Measurements from ENCODE around the gene AMDHD1. TPM values are rescaled to one million over a fixed set of nuclear protein-coding genes. Genes with fewer than 3 reads are reported as not detected.

The AMDHD1 gene
- total RNA-seq = 0.10 and 1.8 TPM in 2 replicates

GRCh38 chr12:95943330-95943842, at the start of gene AMDHD1:
AMDHD1 (plus strand) TSS chr12:95943331; CDS start chr12:95943399, 68 bp downstream.
- intact Hi-C loops (cut with micrococcal nuclease) = loop anchor here (2.0 to 10.0 kb wide), 14 partner anchors 55 to 963 kb away; partner anchors contain the start of genes CDK17, CFAP54, FGD6 and LTA4H

- intact Hi-C loops (cut with micrococcal nuclease) = no loop called here
Measured at GRCh38 chr12:95896846-95897245, 46.3 kb upstream of the AMDHD1 start.

GRCh38 chr12:95898081-95898480, 45.0 kb upstream of the AMDHD1 start:
- intact Hi-C loops (cut with micrococcal nuclease) = no loop called here

- intact Hi-C loops (cut with micrococcal nuclease) = no loop called here
Measured at GRCh38 chr12:95908573-95908972, 34.6 kb upstream of the AMDHD1 start.

- intact Hi-C loops (cut with micrococcal nuclease) = no loop called here
Measured at GRCh38 chr12:95909871-95910270, 33.3 kb upstream of the AMDHD1 start.

- intact Hi-C loops (cut with micrococcal nuclease) = loop anchor here (1.0 to 2.0 kb wide), 4 partner anchors 22 to 297 kb away; partner anchors contain the start of gene SNRPF
Measured at GRCh38 chr12:95918194-95918993, 24.7 kb upstream of the AMDHD1 start.

- intact Hi-C loops (cut with micrococcal nuclease) = loop anchor here (2.0 kb wide), 2 partner anchors 40 to 60 kb away; partner anchors contain the start of gene SNRPF
Measured at GRCh38 chr12:95919110-95919509, 24.0 kb upstream of the AMDHD1 start.

- intact Hi-C loops (cut with micrococcal nuclease) = no loop called here
Measured at GRCh38 chr12:95922231-95922630, 20.9 kb upstream of the AMDHD1 start.

- intact Hi-C loops (cut with micrococcal nuclease) = loop anchor here (1.0 to 10.0 kb wide), 5 partner anchors 22 to 936 kb away; partner anchors contain the start of genes NDUFA12 and NR2C1
Measured at GRCh38 chr12:95940514-95940913, 2.6 kb upstream of the AMDHD1 start.

- intact Hi-C loops (cut with micrococcal nuclease) = loop anchor here (2.0 to 10.0 kb wide), 14 partner anchors 57 to 965 kb away; partner anchors contain the start of genes CDK17, CFAP54, FGD6 and LTA4H
Measured at GRCh38 chr12:95942101-95942523, 1.0 kb upstream of the AMDHD1 start.

- intact Hi-C loops (cut with micrococcal nuclease) = loop anchor here (2.0 to 10.0 kb wide), 14 partner anchors 56 to 964 kb away; partner anchors contain the start of genes CDK17, CFAP54, FGD6 and LTA4H
Measured at GRCh38 chr12:95942524-95943329, 404 bp upstream of the AMDHD1 start, which contains the start of gene CCDC38. CCDC38 (minus strand) TSS chr12:95942614; CDS start chr12:95936509, 6,105 bp downstream.

- intact Hi-C loops (cut with micrococcal nuclease) = loop anchor here (5.0 to 10.0 kb wide), 4 partner anchors 253 to 939 kb away; partner anchors contain the start of genes NDUFA12 and NR2C1
Measured at GRCh38 chr12:95944108-95944704, 1.1 kb downstream of the AMDHD1 start.

GRCh38 chr12:95949477-95950206, 6.5 kb downstream of the AMDHD1 start:
- intact Hi-C loops (cut with micrococcal nuclease) = loop anchor here (10.0 kb wide), 2 partner anchors 395 to 945 kb away; partner anchors contain the start of gene NDUFA12

- intact Hi-C loops (cut with micrococcal nuclease) = no loop called here
Measured at GRCh38 chr12:95951515-95951914, 8.4 kb downstream of the AMDHD1 start.

GRCh38 chr12:95953000-95953399, 9.9 kb downstream of the AMDHD1 start:
- intact Hi-C loops (cut with micrococcal nuclease) = no loop called here

- intact Hi-C loops (cut with micrococcal nuclease) = no loop called here
Measured at GRCh38 chr12:95955549-95956159, 12.5 kb downstream of the AMDHD1 start.

GRCh38 chr12:95956557-95957145, 13.5 kb downstream of the AMDHD1 start:
- intact Hi-C loops (cut with micrococcal nuclease) = no loop called here

- intact Hi-C loops (cut with micrococcal nuclease) = loop anchor here (2.0 kb wide), 1 partner anchor 40 kb away; no protein-coding TSS in a partner anchor
Measured at GRCh38 chr12:95959107-95959506, 16.0 kb downstream of the AMDHD1 start.

- intact Hi-C loops (cut with micrococcal nuclease) = no loop called here
Measured at GRCh38 chr12:95960241-95960640, 17.1 kb downstream of the AMDHD1 start.

Data from T-helper 1 cell treated with Interleukin-12 subunit alpha and Interleukin-12 subunit beta and Interleukin-4 antibody, amounts not matched to agents 30 ng/mL and 1 ng/mL, for 36 hours (primary cell).